ENCODE measurements around the gene CALHM5. TPM values are rescaled to one million over a fixed set of nuclear protein-coding genes. Genes with fewer than 3 reads are reported as not detected.

The CALHM5 gene
- total RNA-seq, 1 donor from 2014 or later = 0.21 TPM

DNA sequence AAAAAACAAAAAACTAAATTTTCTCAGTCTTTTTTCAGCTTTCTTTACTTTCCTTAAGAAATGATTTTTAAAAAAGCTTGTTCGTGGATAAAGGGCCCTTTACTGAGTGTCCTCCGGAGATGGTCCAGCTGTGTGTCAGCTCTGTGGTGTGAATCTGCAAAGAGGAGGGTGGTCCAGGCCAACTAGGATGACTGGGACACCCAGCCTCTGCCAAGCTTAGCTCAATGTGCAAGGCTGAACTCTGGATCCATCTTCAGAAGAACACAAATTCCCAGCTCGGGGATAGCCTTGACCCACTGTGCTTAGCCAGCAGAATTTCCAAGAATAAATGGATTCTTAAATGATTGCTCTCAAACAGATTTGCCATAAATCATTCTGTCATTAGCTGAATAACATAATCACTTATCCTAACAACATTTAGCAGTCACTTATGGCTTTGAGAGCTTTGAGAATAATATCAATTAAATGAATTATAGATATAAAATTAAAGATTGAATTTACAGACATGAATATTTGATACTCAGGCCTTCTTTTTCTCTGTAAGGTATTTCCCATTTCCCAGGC is 14.2 kb upstream of the CALHM5 start:
- Histone ChIP-seq H3K27me3 (ENCODE audit: control insufficient read depth, insufficient read depth, low read length) (no peaks in the 10 kb centered on the region), H3K36me3 (ENCODE audit: control insufficient read depth, insufficient read depth, low read length) (no peaks in the 10 kb centered on the region), H3K4me3 (ENCODE audit: low read depth, low read length) (no peak overlapping the region)
- TF ChIP-seq, protein P1, sequence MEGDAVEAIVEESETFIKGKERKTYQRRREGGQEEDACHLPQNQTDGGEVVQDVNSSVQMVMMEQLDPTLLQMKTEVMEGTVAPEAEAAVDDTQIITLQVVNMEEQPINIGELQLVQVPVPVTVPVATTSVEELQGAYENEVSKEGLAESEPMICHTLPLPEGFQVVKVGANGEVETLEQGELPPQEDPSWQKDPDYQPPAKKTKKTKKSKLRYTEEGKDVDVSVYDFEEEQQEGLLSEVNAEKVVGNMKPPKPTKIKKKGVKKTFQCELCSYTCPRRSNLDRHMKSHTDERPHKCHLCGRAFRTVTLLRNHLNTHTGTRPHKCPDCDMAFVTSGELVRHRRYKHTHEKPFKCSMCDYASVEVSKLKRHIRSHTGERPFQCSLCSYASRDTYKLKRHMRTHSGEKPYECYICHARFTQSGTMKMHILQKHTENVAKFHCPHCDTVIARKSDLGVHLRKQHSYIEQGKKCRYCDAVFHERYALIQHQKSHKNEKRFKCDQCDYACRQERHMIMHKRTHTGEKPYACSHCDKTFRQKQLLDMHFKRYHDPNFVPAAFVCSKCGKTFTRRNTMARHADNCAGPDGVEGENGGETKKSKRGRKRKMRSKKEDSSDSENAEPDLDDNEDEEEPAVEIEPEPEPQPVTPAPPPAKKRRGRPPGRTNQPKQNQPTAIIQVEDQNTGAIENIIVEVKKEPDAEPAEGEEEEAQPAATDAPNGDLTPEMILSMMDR (IDR thresholded peaks at IDR 0.05; ENCODE audit: insufficient read depth, low read length, poor library complexity, severe bottlenecking) = no peak
- no peak for DNase-seq (ENCODE audit: low read depth)

DNA sequence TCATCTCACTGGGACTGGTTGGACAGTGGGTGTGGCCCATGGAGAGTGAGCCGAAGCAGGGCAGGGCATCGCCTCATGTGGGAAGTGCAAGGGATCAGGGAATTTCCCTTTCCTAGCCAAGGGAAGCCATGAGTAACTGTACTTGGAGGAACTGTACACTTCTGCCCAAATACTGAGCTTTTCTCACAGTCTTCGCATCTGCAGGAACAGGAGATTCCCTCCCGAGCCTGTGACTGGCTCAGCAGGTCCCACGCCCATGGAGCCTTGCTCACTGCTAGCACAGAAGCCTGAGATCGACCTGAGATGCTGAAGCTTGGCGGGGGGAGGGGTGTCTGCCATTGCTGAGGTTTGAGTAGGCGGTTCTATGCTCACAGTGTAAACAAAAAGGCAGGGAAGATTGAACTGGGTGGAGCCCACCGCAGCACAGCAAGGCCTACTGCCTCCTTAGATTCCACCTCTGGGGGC is 10.4 kb upstream of the CALHM5 start:
- Histone ChIP-seq H3K36me3 (ENCODE audit: control insufficient read depth, insufficient read depth, low read length) (no peaks in the 10 kb centered on the region), H3K27me3 (ENCODE audit: control insufficient read depth, insufficient read depth, low read length) (no peaks in the 10 kb centered on the region), H3K4me3 (ENCODE audit: low read depth, low read length) (no peak overlapping the region)
- no peak for DNase-seq (ENCODE audit: low read depth)
- TF ChIP-seq, protein P1 (IDR thresholded peaks at IDR 0.05; ENCODE audit: insufficient read depth, low read length, poor library complexity, severe bottlenecking) = no peak

DNA sequence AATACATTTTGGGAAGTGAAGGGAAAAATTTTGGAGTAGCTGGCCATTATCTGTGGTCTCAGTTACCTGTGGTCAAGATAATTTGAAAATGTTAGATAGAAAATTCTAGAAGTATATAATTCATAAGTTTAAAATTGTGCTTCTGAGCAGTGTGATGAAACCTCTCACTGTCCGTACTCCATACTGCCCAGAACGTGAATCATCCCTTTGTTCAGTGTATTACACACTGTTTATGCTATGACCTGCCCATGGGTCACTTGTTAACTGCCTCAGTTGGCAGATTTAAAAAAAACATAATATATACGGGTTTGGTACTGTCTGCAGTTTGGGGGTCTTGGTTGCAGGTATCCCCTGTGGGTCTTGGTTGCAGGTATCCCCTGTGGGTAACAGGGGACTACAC is 4.1 kb upstream of the CALHM5 start:
- TF ChIP-seq, protein P1 (IDR thresholded peaks at IDR 0.05; ENCODE audit: insufficient read depth, low read length, poor library complexity, severe bottlenecking) = no peak
- Histone ChIP-seq H3K27me3 (ENCODE audit: control insufficient read depth, insufficient read depth, low read length) (no peaks in the 10 kb centered on the region), H3K36me3 (ENCODE audit: control insufficient read depth, insufficient read depth, low read length) (no peaks in the 10 kb centered on the region), H3K4me3 (ENCODE audit: low read depth, low read length) (no peak overlapping the region)
- no peak for DNase-seq (ENCODE audit: low read depth)

DNA sequence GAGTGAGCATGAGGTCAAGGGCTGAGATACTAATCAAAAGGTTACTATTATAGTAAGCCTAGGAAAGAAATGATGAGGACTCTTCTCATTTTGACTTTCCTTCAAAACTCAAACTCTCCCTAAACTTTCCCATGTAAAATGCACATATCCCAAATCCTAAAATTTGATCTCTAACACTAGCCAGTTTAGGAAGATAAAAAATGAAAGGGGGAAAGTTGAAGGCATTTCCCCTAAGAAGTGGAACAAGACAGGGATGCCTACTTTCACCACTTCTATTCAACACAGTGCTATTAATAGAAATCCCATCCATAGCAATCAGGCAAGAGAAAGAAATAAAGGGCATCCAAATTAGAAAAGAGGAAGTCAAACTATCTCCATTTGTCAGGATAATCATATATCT is 2.9 kb upstream of the CALHM5 start:
- Histone ChIP-seq H3K36me3 (ENCODE audit: control insufficient read depth, insufficient read depth, low read length) (no peaks in the 10 kb centered on the region), H3K27me3 (ENCODE audit: control insufficient read depth, insufficient read depth, low read length) (no peaks in the 10 kb centered on the region), H3K4me3 (ENCODE audit: low read depth, low read length) (no peak overlapping the region)
- TF ChIP-seq, protein P1 (IDR thresholded peaks at IDR 0.05; ENCODE audit: insufficient read depth, low read length, poor library complexity, severe bottlenecking) = no peak
- DNase-seq (ENCODE audit: low read depth) = no peak

DNA sequence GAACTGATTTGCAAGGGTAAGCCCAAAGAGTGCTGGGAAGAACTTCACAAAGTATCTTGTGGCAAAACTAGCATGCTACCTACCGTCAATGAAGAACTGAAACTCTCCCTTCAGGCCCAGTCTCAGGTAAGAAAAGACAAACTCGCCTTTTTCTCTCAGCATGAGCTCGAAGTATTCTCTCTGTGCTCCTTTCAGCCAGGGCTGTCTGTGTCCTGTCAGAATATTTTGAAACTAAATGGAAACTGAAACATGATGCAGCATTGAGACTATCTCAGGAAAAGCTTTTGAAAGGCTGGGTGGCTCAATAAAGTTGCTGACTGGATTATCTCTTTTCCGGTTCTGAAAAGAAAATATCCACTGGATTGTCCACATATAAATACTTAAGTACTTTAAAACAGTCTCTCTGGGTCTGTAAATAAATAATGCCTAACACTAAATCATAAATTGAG is 696 bp downstream of the CALHM5 start:
- TF ChIP-seq, protein P1 (IDR thresholded peaks at IDR 0.05; ENCODE audit: insufficient read depth, low read length, poor library complexity, severe bottlenecking) = no peak
- no peak overlapping the region for H3K4me3 ChIP-seq (ENCODE audit: low read depth, low read length)
- no peaks in the 10 kb centered on the region for H3K36me3 ChIP-seq (ENCODE audit: control insufficient read depth, insufficient read depth, low read length)
- DNase-seq (ENCODE audit: low read depth) = no peak
- H3K27me3 ChIP-seq (ENCODE audit: control insufficient read depth, insufficient read depth, low read length) = no peaks in the 10 kb centered on the region

DNA sequence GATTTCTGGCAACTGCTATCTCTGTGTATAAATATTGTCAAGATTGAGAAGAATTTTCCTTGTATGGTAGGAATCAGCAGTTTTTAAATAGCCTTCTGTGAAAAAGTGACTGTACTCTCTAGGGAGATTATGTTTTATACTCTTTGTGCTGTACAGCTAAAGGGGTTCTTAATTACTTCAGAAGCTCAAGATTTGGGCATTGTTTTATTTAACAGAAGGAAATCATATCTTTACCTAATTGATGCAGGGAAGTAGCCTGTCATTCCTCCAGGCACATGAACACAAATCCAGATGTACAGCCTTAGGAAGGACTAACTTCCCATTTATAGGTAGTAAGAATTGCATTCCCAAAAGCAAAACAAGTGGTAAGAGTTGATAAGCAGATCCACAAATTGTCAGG is 1.3 kb downstream of the CALHM5 start:
- no peak overlapping the region for H3K4me3 ChIP-seq (ENCODE audit: low read depth, low read length)
- no peaks in the 10 kb centered on the region for H3K27me3 ChIP-seq (ENCODE audit: control insufficient read depth, insufficient read depth, low read length)
- no peak for DNase-seq (ENCODE audit: low read depth)
- no peaks in the 10 kb centered on the region for H3K36me3 ChIP-seq (ENCODE audit: control insufficient read depth, insufficient read depth, low read length)
- TF ChIP-seq, protein P1 (IDR thresholded peaks at IDR 0.05; ENCODE audit: insufficient read depth, low read length, poor library complexity, severe bottlenecking) = no peak

Data from kidney epithelial cell (primary cell).